Progenitor cell of endocrine pancreas (in vitro differentiated cells): ENCODE data around the gene PTGES3. TPM values are rescaled to one million over a fixed set of nuclear protein-coding genes. Genes with fewer than 3 reads are reported as not detected.
A peak's percentile ranks its signal among the peaks of the same experiment; 100 is the strongest.

ENCODE experiments used
- DNase-seq: peaks from one replicate; pipeline ENCODE4 v3.0.0; 2021; ENCODE audit warnings: low spot score; ENCODE audit not compliant: unreplicated experiment
- H3K27ac Mint-ChIP-seq: 2 replicates; pipeline ENCODE4 v1.8.0; 2021; ENCODE audit warnings: mild to moderate bottlenecking, moderate library complexity, mixed read lengths
- H3K27me3 Mint-ChIP-seq: 2 replicates; pipeline ENCODE4 v1.8.0; 2021; ENCODE audit warnings: mixed read lengths
- H3K36me3 Mint-ChIP-seq: 2 replicates; pipeline ENCODE4 v1.8.0; 2022; ENCODE audit warnings: mixed read lengths; ENCODE audit not compliant: insufficient read depth
- H3K4me1 Mint-ChIP-seq: 2 replicates; pipeline ENCODE4 v1.8.0; 2021; ENCODE audit warnings: low read depth, mixed read lengths
- H3K4me3 Mint-ChIP-seq: 2 replicates; pipeline ENCODE4 v1.8.0; 2021; ENCODE audit warnings: low read depth, mild to moderate bottlenecking, moderate library complexity, mixed read lengths
- H3K9me3 Mint-ChIP-seq: 2 replicates; pipeline ENCODE4 v1.8.0; 2021; ENCODE audit warnings: low read depth, mixed read lengths
- total RNA-seq: library from RNA; stranded (reverse); gene quantifications from 2 replicates; pipeline ENCODE4 v1.2.1, GENCODE V29; 2021
- TF ChIP-seq, protein P1 (sequence below): fragments of 200-600 bp; sonication (generic); IDR thresholded peaks from one replicate; pipeline ENCODE4 v1.5.0; 2021; ENCODE audit warnings: antibody characterized with exemption, mild to moderate bottlenecking; ENCODE audit not compliant: unreplicated experiment

The PTGES3 gene
- total RNA-seq, 1 donor from 2014 or later, result 234 TPM

DNA sequence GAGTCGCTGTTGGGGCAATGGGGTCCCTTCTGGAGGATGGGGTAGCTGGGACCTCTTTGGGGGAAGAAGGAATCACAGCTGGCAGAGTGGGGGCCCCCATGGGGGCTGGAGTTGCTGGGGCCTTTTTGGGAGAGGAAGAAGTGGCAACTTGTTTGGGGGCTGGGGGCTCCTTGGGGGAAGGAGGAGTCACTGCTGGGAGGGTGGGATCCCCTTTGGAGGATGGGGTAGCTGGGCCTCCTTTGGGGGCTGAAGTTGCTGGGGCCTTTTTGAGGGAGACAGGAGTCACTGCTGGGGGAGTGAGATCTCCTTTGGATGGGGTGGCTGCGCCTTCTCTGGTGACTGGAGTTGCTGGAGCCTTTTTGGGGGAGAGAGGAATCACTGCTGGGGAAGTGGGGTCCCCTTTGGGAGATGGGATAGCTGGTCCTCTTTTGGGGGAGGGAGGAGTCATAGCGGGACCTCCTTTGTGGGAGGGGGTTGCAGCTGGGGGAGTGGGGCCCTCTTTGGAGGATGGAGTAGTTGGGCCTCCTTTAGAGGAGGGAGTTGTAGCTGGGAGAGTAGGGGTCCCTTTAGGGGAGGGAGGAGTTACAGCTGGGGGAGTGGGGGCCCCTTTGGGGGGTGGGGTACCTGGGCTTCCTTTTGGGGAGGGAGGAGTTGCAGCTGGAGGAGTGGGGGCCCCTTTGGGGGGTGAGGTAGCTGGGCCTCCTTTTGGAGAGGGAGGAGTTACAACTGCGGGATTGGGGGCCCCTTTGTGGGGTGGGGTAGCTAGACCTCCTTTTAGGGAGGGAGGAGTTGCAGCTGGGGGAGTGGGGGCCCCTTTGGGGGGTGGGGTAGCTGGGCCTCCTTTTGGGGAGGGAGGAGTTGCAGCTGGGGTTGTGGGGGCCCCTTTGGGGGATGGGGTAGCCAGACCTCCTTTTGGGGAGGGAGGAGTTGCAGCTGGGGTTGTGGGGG is 29.1 kb upstream of the PTGES3 start:
- no peak for DNase-seq
- Mint-ChIP-seq H3K4me1 (peaks cover 53% of the 10 kb centered on the region), H3K36me3 (peaks cover 48% of the 10 kb centered on the region), H3K27ac (peak overlapping the region; percentile 63), H3K4me3 (no peak overlapping the region), H3K27me3 (no peaks in the 10 kb centered on the region), H3K9me3 (no peaks in the 10 kb centered on the region)
- TF ChIP-seq, protein P1, sequence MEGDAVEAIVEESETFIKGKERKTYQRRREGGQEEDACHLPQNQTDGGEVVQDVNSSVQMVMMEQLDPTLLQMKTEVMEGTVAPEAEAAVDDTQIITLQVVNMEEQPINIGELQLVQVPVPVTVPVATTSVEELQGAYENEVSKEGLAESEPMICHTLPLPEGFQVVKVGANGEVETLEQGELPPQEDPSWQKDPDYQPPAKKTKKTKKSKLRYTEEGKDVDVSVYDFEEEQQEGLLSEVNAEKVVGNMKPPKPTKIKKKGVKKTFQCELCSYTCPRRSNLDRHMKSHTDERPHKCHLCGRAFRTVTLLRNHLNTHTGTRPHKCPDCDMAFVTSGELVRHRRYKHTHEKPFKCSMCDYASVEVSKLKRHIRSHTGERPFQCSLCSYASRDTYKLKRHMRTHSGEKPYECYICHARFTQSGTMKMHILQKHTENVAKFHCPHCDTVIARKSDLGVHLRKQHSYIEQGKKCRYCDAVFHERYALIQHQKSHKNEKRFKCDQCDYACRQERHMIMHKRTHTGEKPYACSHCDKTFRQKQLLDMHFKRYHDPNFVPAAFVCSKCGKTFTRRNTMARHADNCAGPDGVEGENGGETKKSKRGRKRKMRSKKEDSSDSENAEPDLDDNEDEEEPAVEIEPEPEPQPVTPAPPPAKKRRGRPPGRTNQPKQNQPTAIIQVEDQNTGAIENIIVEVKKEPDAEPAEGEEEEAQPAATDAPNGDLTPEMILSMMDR, result no peak

DNA sequence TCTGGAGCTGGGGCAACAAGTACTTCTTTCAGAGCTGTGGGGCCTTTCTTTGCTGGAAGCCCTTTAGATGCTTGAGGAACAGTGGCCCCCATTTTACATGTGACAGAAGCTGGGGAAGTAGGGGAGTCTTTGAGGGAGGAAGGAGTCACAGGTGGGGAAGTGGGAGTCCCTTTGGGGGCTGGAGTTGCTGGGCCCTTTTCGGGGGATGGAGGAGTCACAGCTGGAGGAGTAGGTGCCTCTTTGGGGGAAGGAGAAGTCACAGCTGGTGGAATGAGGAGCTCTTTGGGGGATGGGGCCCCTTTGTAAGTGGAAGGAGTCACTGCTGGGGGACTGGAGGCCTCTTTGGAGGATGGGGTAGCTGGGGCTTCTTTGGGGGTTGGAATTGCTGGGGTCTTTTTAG is 28.4 kb upstream of the PTGES3 start:
- Mint-ChIP-seq H3K9me3 (no peaks in the 10 kb centered on the region), H3K4me3 (no peak overlapping the region), H3K27me3 (no peaks in the 10 kb centered on the region), H3K27ac (peak overlapping the region; percentile 90), H3K4me1 (peaks cover 45% of the 10 kb centered on the region), H3K36me3 (peaks cover 48% of the 10 kb centered on the region)
- TF ChIP-seq, protein P1, result no peak
- DNase-seq, result no peak

DNA sequence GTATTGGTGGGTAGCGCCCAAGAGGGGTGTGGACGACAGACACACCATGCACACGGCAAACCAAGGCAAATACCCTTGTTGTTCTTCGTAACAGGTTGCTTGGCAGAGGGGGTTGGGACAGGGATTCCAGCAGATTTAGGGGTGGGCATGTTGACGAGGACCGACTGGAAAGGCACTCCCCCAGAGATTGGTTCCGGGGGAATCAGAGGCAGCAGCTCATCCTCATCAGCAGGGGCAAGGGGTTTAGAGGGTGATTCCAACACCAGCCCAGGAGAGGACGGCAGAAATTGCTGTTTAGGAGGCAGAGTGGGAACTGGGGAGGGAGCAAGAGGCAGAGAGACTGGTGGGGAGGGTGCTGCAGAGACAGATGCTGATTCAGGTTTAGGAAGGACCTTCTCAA is 27.7 kb upstream of the PTGES3 start:
- no peaks in the 10 kb centered on the region for H3K9me3 Mint-ChIP-seq
- TF ChIP-seq, protein P1, result no peak
- H3K27ac Mint-ChIP-seq, result peak overlapping the region; percentile 62
- no peak overlapping the region for H3K4me3 Mint-ChIP-seq
- H3K36me3 Mint-ChIP-seq, result peaks cover 52% of the 10 kb centered on the region
- peaks cover 39% of the 10 kb centered on the region for H3K4me1 Mint-ChIP-seq
- no peaks in the 10 kb centered on the region for H3K27me3 Mint-ChIP-seq
- DNase-seq, result no peak

DNA sequence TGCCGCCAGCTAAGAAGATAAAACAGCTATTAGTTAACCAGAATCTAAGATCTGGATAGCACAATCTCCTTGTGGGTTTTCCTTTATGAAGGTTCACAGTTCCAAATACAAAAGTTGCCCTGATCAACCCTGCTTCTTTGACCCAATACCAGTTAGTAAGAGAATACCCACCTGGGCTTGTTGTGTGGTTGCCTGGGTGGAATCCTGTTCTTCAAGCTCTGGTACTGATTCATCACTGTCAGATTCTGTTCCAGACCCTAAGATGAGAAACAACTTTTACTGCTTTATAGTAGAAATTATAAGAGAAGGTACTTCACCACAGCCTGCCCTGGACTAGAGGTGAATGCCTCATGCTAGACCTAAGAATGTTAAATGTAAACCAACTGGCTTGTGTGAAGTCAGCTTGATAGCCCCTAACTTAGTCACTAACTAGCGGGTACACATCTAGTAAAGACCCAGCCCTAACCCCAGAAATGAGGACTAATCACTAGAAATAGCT is 26.4 kb upstream of the PTGES3 start:
- H3K9me3 Mint-ChIP-seq, result no peaks in the 10 kb centered on the region
- peaks cover 27% of the 10 kb centered on the region for H3K4me1 Mint-ChIP-seq
- TF ChIP-seq, protein P1, result no peak
- H3K27me3 Mint-ChIP-seq, result no peaks in the 10 kb centered on the region
- no peak overlapping the region for H3K4me3 Mint-ChIP-seq
- no peak for DNase-seq
- peaks cover 39% of the 10 kb centered on the region for H3K36me3 Mint-ChIP-seq
- peak overlapping the region; percentile 66 for H3K27ac Mint-ChIP-seq

DNA sequence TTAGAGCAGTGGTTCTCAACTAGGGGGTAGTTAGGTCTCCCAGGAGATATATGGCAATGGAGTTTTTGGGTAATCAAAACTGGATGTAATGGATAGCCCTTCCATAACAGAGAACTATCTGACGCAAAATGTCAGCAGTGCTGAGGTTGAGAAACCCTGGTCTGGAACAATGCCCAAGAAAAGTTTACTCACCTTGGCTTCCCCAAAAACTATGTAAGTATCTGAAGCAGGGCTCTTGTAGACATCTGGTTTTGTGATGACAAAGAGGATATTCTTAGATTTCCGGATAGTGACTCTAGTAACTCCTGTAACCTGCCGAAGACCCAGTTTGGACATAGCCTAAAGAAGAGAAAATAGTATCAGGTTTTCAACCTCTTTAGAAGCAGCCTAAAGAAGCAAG is 25.3 kb upstream of the PTGES3 start:
- peaks cover 31% of the 10 kb centered on the region for H3K36me3 Mint-ChIP-seq
- H3K27me3 Mint-ChIP-seq, result no peaks in the 10 kb centered on the region
- H3K27ac Mint-ChIP-seq, result no peak overlapping the region
- H3K4me3 Mint-ChIP-seq, result no peak overlapping the region
- H3K9me3 Mint-ChIP-seq, result no peaks in the 10 kb centered on the region
- TF ChIP-seq, protein P1, result no peak
- H3K4me1 Mint-ChIP-seq, result peaks cover 17% of the 10 kb centered on the region
- no peak for DNase-seq
